ENCODE data around the gene POLE4. TPM values are rescaled to one million over a fixed set of nuclear protein-coding genes. Genes with fewer than 3 reads are reported as not detected.

Gene POLE4
- total RNA-seq, 1 donor from 2014 or later = 36.6 TPM

- TF ChIP-seq CTCF (IDR thresholded peaks at IDR 0.05; ENCODE audit: borderline replicate concordance) = no peak
- Histone ChIP-seq H3K4me1 (peaks cover 10% of the 10 kb centered on the region), H3K4me3 (peak overlapping the region; percentile 72), H3K27me3 (ENCODE audit: low read depth) (no peaks in the 10 kb centered on the region), H3K36me3 (peaks cover 25% of the 10 kb centered on the region), H3K27ac (replicated peaks) (peak overlapping the region; percentile 93), H3K9me3 (replicated peaks) (no peaks in the 10 kb centered on the region)
- DNase-seq = no peak
- intact Hi-C loops (cut with micrococcal nuclease) = no loop called here
Observed at GRCh38 chr2:74959106-74959751, 786 bp downstream of the POLE4 start.

- H3K36me3 ChIP-seq = peaks cover 37% of the 10 kb centered on the region
- intact Hi-C loops (cut with micrococcal nuclease) = no loop called here
- H3K27ac ChIP-seq (replicated peaks) = no peak overlapping the region
Observed at GRCh38 chr2:74966887-74967286, 8.4 kb downstream of the POLE4 start.

GRCh38 chr2:74975016-74975415, 16.6 kb downstream of the POLE4 start:
- peaks cover under 1% of the 10 kb centered on the region for H3K36me3 ChIP-seq
- H3K9me3 ChIP-seq (replicated peaks) = no peaks in the 10 kb centered on the region
- no peak overlapping the region for H3K27ac ChIP-seq (replicated peaks)
- no peak overlapping the region for H3K4me3 ChIP-seq
- no peak for DNase-seq
- no peaks in the 10 kb centered on the region for H3K27me3 ChIP-seq (ENCODE audit: low read depth)
- TF ChIP-seq CTCF (IDR thresholded peaks at IDR 0.05; ENCODE audit: borderline replicate concordance) = no peak
- intact Hi-C loops (cut with micrococcal nuclease) = no loop called here
- H3K4me1 ChIP-seq = no peaks in the 10 kb centered on the region

More at GRCh38 chr2:74966887-74967286, 8.4 kb downstream of the POLE4 start:
- Histone ChIP-seq H3K4me3 (no peak overlapping the region), H3K9me3 (replicated peaks) (peaks cover 11% of the 10 kb centered on the region), H3K4me1 (no peaks in the 10 kb centered on the region), H3K27me3 (ENCODE audit: low read depth) (no peaks in the 10 kb centered on the region)
- no peak for DNase-seq
- no peak for TF ChIP-seq CTCF (IDR thresholded peaks at IDR 0.05; ENCODE audit: borderline replicate concordance)

GRCh38 chr2:74979844-74980243, 21.4 kb downstream of the POLE4 start:
- no peaks in the 10 kb centered on the region for H3K4me1 ChIP-seq
- H3K36me3 ChIP-seq = no peaks in the 10 kb centered on the region
- H3K27me3 ChIP-seq (ENCODE audit: low read depth) = no peaks in the 10 kb centered on the region
- no peak for DNase-seq
- intact Hi-C loops (cut with micrococcal nuclease) = no loop called here
- no peak for TF ChIP-seq CTCF (IDR thresholded peaks at IDR 0.05; ENCODE audit: borderline replicate concordance)
- H3K4me3 ChIP-seq = no peak overlapping the region
- no peaks in the 10 kb centered on the region for H3K9me3 ChIP-seq (replicated peaks)
- no peak overlapping the region for H3K27ac ChIP-seq (replicated peaks)

GRCh38 chr2:74982577-74982976, 24.1 kb downstream of the POLE4 start:
- H3K9me3 ChIP-seq (replicated peaks) = no peaks in the 10 kb centered on the region
- DNase-seq = no peak
- intact Hi-C loops (cut with micrococcal nuclease) = no loop called here

More at GRCh38 chr2:74982577-74982976, 24.1 kb downstream of the POLE4 start:
- Histone ChIP-seq H3K4me3 (no peak overlapping the region), H3K36me3 (no peaks in the 10 kb centered on the region), H3K27ac (replicated peaks) (no peak overlapping the region), H3K27me3 (ENCODE audit: low read depth) (no peaks in the 10 kb centered on the region), H3K4me1 (peaks cover 11% of the 10 kb centered on the region)
- no peak for TF ChIP-seq CTCF (IDR thresholded peaks at IDR 0.05; ENCODE audit: borderline replicate concordance)
